Lung (tissue), 12 donors: ENCODE measurements around the gene PAXIP1. TPM values are rescaled to one million over a fixed set of nuclear protein-coding genes. Genes with fewer than 3 reads are reported as not detected.
A peak's percentile ranks its signal among the peaks of the same experiment; 100 is the strongest.

ENCODE experiments used
- ATAC-seq: fragments of 200-7000 bp; cut with Tn5 transposase; one replicate; pipeline ENCODE4 v1.9.1; 2020; ENCODE audit warnings: moderate number of reproducible peaks; ENCODE audit not compliant: insufficient read depth, low FRiP score
- DNase-seq, 3 donors: peaks; one replicate each; pipeline ENCODE4 v3.0.0-alpha.2; 2013 to 2017
- H3K27ac ChIP-seq, 2 donors: one replicate each; pipeline ENCODE4 v1.5.1; 2013; ENCODE audit warnings: mild to moderate bottlenecking in 2 of 2, moderate library complexity in 2 of 2, control low read depth in 1 of 2, inconsistent platforms in 1 of 2, low read depth in 1 of 2, low read length in 1 of 2
- H3K27me3 ChIP-seq, 3 donors: one replicate each; pipeline ENCODE4 v1.5.1; 2013; ENCODE audit warnings: low read length in 2 of 3; ENCODE audit not compliant: control insufficient read depth in 3 of 3, insufficient read depth in 3 of 3
- H3K36me3 ChIP-seq, 4 donors: one replicate each; pipeline ENCODE4 v1.5.1; 2013; ENCODE audit warnings: low read length in 4 of 4, mild to moderate bottlenecking in 1 of 4, moderate library complexity in 1 of 4; ENCODE audit not compliant: control insufficient read depth in 4 of 4, insufficient read depth in 4 of 4
- H3K4me1 ChIP-seq, 5 donors: one replicate each; pipeline ENCODE4 v1.5.1; 2013; ENCODE audit warnings: low read length in 5 of 5, mild to moderate bottlenecking in 2 of 5, moderate library complexity in 1 of 5; ENCODE audit not compliant: control insufficient read depth in 5 of 5, insufficient read depth in 5 of 5
- H3K4me3 ChIP-seq: one replicate; pipeline ENCODE4 v1.5.1; 2013; ENCODE audit warnings: mild to moderate bottlenecking, control low read depth, moderate library complexity
- H3K9ac ChIP-seq, 2 donors: one replicate each; pipeline ENCODE4 v1.5.1; 2013; ENCODE audit warnings: low read length in 2 of 2, control low read depth in 1 of 2; ENCODE audit not compliant: insufficient read depth in 1 of 2
- H3K9me3 ChIP-seq, 4 donors: one replicate each; pipeline ENCODE4 v1.5.1; 2013; ENCODE audit warnings: low read length in 3 of 4, mild to moderate bottlenecking in 1 of 4, moderate library complexity in 1 of 4; ENCODE audit not compliant: control insufficient read depth in 4 of 4, insufficient read depth in 3 of 4
- WGBS, 2 donors: extraction: QIAGEN DNeasy Blood & Tissue Kit; methylation state at CpG; one replicate each; pipeline ENCODE4 v1.1.7; 2013; 5-methylcytosine and 5-hydroxymethylcytosine counted together
- polyA plus RNA-seq, 2 donors: library from polyadenylated mRNA; stranded (reverse); fragments of 200-250 nt; gene quantifications; one replicate each; pipeline ENCODE4 v1.2.1, GENCODE V29; 2013
- total RNA-seq, 2 donors: library from RNA; depleted of rRNA in 1 of 2; stranded (reverse); fragments of >200 nt in 1 of 2; gene quantifications; one replicate each; pipeline ENCODE4 v1.2.1, GENCODE V29; 2014 to 2021
- TF ChIP-seq, protein P1 (sequence below): IDR thresholded peaks from 2 replicates; pipeline ENCODE4 v1.5.1; 2012; ENCODE audit warnings: mild to moderate bottlenecking; ENCODE audit errors: control extremely low read depth, extremely low read depth
- donor health status: control.
- donor health status: control.
- donor health status: Bipolar disorder and iron deficiency.
- donor health status: healthy.
- donor health status: DM: yes; HTN: yes; CAD: no.

The PAXIP1 gene
- total and polyA plus RNA-seq, 4 donors = 4.7 to 15.3 (median 7.5) TPM

DNA sequence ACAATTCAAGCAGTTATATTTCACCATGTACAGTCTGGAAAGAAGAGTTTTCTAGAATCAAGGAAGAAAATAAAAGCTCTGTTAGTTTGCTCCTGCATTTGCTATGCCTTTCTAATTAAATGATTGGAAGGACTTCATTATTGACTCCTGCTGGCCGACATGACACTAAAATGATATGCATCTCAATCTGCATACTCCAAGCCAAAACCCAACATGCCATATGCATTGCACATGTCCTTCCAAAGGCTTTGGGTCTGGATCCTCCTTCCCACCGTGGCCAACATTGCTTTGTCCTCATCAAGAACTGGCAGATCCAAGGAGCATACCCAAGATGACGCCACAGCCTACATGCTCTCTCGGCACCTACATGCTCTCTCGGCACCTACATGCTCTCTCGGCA, 46.5 kb downstream of the PAXIP1 start:
- Histone ChIP-seq H3K9ac (no peak overlapping the region), H3K27me3 (no peaks in the 10 kb centered on the region), H3K27ac (no peak overlapping the region), H3K4me3 (no peak overlapping the region), H3K9me3 (no peaks in the 10 kb centered on the region), H3K36me3 (peaks cover 16 to 36% (median 25%) of the 10 kb centered on the region in 4 donors), H3K4me1 (no peaks in the 10 kb centered on the region)
- DNase-seq = no peak
- WGBS, 2 donors = 94 to 97% methylated on average over 6 of the region's 6 CpGs
- TF ChIP-seq, protein P1, sequence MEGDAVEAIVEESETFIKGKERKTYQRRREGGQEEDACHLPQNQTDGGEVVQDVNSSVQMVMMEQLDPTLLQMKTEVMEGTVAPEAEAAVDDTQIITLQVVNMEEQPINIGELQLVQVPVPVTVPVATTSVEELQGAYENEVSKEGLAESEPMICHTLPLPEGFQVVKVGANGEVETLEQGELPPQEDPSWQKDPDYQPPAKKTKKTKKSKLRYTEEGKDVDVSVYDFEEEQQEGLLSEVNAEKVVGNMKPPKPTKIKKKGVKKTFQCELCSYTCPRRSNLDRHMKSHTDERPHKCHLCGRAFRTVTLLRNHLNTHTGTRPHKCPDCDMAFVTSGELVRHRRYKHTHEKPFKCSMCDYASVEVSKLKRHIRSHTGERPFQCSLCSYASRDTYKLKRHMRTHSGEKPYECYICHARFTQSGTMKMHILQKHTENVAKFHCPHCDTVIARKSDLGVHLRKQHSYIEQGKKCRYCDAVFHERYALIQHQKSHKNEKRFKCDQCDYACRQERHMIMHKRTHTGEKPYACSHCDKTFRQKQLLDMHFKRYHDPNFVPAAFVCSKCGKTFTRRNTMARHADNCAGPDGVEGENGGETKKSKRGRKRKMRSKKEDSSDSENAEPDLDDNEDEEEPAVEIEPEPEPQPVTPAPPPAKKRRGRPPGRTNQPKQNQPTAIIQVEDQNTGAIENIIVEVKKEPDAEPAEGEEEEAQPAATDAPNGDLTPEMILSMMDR = no peak
- ATAC-seq = no peak

DNA sequence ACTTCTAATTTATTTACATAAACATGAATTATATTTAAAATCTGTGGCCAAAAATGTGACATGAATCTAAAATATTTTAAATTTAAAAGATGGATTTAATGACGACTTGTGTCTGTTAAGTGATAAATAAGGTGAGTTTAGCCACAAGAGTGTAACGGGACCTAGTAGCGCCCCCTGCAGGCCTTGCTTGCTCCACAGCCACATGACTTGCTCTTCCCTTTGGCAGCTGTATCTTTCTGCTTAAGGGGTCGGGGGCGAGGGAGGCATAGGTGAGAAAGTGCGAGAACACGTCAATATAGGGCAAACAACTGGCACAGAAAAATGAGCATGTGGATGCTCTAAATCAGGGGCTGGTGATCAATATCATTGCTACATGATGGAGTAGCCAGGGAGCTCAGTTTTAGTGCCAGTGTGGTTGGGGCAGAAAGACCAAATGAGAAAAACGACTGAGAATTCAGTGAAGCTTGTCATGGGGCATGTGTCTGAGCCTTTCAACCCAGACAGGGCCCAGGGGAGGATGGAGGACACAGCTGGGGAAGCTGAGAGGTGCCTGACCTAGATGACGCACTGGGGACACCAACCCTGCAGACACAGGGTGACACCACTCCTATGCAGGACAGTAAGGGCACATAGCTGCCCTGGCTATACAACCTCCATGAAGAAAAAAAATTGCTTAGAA, 49.8 kb downstream of the PAXIP1 start:
- Histone ChIP-seq H3K36me3 (peaks cover 18 to 27% (median 24%) of the 10 kb centered on the region in 4 donors), H3K27ac (no peak overlapping the region), H3K9me3 (no peaks in the 10 kb centered on the region), H3K9ac (no peak overlapping the region), H3K27me3 (no peaks in the 10 kb centered on the region), H3K4me3 (no peak overlapping the region), H3K4me1 (no peaks in the 10 kb centered on the region)
- 67 to 74% methylated on average over 9 of the region's 9 CpGs for WGBS, 2 donors
- no peak for ATAC-seq
- DNase-seq = peak in 2 of 3 donors; percentile 9 to 17
- TF ChIP-seq, protein P1 = peak; percentile 27

DNA sequence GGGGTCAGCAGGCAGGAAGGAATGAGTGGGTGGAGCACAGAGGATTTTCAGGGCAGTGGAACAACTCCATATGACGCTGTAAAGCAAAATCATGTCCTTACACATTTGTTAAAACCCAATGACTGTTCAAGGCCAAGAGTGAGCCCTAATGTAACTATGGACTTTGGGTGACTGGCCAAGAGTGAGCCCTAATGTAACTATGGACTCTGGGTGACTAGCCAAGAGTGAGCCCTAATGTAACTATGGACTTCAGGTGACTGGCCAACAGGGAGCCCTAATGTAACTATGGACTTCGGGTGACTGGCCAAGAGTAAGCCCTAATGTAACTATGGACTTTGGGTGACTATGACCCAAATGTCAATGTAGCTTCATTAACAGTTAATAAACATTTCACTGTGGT, 52.0 kb downstream of the PAXIP1 start:
- TF ChIP-seq, protein P1 = no peak
- Histone ChIP-seq H3K27me3 (no peaks in the 10 kb centered on the region), H3K4me3 (no peak overlapping the region), H3K36me3 (peaks cover 23 to 35% (median 30%) of the 10 kb centered on the region in 4 donors), H3K9me3 (no peaks in the 10 kb centered on the region), H3K4me1 (no peaks in the 10 kb centered on the region), H3K9ac (no peak overlapping the region), H3K27ac (no peak overlapping the region)
- DNase-seq (no peak), ATAC-seq (no peak)
- 96 to 98% methylated on average over 2 of the region's 2 CpGs for WGBS, 2 donors

DNA sequence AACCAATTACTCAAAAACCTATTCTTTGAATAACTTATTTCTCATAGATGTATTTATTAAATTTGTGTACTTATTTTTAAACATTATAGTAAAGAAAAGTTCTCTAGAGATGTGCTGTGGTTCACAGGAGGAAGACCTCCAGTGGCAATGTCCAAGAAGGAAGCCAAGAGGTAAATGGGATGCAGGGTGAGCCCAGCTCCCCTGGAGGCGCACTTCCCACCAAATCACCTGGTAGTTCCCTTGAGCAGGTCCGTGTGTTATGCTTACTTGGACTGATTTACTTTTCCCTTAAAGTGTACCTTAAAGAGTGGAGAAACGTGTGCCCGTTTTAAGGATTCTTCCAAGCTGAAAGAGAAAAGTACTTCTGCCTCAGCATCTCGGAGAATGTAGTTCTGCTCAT, 55.3 kb downstream of the PAXIP1 start:
- TF ChIP-seq, protein P1 = no peak
- ATAC-seq = no peak
- Histone ChIP-seq H3K27me3 (no peaks in the 10 kb centered on the region), H3K27ac (no peak overlapping the region), H3K4me3 (no peak overlapping the region), H3K36me3 (peaks cover 25 to 34% (median 26%) of the 10 kb centered on the region in 4 donors), H3K4me1 (no peaks in the 10 kb centered on the region), H3K9me3 (no peaks in the 10 kb centered on the region), H3K9ac (no peak overlapping the region)
- DNase-seq = no peak
- WGBS, 2 donors = 90 to 94% methylated on average over 5 of the region's 5 CpGs
